Stimulated activated CD4-positive, alpha-beta T cell treated with anti-CD3 and anti-CD28 coated beads, Interleukin-2, amount 100 ng/mL, for 48 hours (primary cell): ENCODE measurements around the gene GGT6.
"Not testable (repeated sequence)": the region's sequence is repeated elsewhere in the genome, so short reads cannot be mapped to it uniquely, and the experiment has no call there.

ENCODE experiments used
- DNase-seq, 2 donors: peaks; one replicate each; pipeline ENCODE4 v3.0.0-alpha.2; 2020

Gene GGT6

DNA sequence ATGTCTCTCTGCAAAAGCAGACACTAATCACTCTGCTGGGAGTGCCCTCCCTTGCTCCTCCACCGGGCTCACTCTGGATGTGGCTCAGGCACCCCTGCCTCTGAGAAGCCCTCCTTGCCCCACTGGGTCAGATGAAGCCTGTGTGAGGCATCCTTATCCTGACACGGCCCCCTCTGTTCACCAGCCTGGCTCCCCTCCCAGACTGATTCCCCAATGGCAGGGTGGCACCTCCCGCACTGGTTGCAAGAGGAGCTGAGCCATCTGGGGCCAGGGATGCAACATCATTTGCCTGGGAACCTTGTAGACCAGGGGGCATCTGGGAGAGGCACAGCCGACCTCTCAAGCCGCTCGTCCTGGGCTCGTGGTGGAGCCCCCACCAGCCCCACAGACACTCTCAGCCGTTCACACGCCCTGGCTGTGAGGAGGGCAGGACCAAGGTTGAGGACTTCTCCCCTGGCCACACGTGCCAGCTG lies 30.6 kb upstream of the GGT6 start:
- no peak for DNase-seq

DNA sequence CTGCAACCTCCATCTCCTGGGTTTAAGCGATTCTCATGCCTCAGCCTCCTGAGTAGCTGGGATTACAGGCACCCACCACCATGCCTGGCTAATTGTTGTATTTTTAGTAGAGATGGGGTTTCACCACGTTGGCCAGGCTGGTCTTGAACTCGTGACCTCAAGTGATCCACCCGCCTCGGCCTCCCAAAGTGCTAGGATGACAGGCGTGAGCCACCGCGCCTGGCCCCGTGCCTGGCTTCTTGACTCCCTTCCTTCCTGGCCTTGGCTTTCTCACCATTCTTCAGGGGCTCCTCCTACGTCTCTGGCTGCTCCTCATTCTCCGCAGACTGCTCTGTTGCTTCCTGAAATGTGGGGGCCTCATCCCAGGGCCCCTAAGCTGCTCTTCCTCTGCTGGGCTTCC lies 29.7 kb upstream of the GGT6 start:
- not testable (repeated sequence) for DNase-seq

DNA sequence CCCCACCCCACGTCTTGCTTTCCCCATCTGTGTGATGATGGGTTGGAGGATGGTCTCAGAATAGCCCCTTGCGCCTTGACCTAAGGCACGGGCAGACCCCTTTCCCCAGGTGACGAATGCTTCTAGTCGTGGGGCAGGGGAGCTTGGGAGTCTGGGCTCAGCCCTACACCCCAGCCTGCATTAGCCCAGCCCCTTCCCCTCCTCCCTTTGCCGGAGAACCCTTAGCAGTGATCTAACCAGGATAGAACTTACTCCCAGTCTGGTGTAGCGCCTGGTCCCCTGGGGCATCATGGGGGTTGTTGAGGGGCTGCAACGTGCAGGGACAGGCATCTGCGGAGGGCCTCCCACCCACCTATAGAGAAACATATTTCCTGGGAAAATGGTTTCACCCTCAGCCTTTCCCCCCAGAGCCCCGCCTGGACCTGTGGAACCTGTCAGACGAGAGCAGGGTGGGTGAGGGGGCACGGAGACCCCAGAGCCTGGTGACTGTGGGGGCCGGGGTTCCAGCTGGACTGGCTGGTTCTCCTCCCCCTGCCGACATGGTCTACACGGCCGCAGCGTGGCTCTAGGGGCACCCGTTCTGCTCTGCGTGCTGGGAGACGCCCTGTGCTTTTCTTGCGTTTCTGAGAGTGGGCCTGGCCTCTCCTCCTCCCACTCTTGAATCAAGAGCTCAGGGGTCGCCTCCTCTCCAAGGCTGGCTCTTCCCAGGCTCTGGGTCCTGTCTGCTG lies 28.7 kb upstream of the GGT6 start:
- DNase-seq: no peak

DNA sequence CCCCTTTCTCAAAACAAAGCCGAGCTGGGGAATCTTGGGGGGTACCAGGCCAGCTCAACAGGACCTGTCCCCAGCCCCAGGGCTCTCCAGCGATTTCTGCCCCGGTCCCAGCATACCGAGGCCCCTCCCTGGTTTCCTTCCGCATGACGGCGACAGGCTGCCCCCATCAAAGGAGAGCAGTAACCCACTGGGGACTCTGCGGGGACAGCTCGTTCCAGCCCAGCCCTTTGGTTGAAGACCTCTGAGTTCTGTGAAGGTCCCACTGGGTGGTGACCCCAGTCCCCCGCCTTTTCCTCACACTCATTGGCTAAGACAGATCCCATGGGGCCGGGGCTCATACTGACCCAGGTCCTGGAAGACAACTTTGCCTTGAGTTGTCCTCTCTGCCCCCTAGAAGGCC lies 28.0 kb upstream of the GGT6 start:
- no peak for DNase-seq

DNA sequence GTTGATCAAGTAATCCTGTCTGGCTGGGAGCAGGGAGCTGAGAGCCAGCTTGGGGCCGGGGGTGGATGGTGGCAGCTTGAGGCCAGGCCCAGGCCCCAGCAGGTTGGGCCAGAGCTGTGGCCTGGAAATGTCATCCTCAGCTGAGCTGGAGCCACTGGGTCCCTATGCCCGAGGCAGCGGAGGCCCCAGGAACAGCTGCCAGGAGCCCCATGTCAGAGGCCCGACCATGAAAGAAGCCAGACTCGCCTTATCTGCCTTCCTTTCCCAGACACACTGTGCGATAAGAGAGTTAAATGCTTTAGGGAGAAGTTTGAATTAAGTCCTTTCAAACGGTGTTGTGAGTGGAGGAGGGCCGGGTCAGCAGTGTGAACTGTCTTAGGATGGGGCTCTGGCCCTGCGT lies 27.4 kb upstream of the GGT6 start:
- no peak for DNase-seq

DNA sequence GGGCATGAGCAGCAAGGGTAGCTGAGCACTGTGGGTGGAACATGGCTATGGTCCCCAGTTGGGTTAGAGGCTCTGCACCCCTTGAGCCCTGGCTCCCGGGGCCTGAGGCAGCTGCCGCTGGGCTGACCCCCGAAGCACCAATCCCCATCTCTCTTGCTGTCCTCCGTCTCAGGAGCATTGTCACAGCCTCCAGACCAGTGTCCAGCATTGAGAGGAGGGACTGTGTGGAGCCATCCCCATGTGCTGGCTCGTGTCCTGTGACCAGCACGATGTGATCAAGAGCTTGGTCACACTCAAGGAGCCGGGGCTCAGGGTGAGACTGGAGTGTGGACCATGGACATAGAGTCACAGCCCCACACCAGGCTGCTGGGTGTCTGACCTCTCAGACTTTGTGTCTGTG lies 26.8 kb upstream of the GGT6 start:
- no peak for DNase-seq

DNA sequence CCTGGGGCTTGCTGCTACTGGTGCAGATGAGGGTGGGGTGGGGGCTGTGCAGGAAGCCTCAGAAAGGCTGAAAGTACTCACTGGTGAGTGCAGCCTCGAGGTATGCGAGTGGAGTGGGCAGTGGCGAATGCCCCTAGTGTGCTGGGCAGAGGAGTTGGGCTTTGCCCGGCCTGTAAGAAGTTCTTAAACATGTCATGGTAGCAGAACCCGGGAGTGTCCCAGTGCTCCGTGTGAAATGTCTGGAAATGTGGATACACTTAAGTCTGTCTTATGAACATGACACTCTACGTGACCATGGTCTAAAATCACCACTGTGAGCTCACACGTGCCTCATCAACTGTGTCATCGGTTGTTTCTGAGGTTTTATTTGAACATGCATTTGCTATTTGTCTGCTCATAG lies 25.7 kb upstream of the GGT6 start:
- no peak for DNase-seq

DNA sequence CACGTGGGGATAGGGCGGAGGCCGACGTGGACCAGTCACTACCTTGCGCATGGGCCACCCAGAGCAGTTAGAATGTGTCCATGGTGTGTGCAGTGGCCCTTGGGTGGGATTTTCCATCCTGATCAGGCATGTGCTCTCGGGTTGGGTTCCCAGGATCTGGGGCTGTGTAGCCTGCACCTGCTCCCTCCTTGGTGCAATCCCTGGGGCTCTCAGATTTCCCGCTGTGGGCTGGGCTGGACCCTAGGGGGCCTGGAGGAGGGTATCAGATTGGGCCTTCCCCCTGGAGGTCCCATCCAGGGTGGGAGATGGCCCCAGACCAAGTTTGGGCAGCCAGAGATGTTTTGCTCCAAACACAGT lies 25.2 kb upstream of the GGT6 start:
- DNase-seq: no peak

DNA sequence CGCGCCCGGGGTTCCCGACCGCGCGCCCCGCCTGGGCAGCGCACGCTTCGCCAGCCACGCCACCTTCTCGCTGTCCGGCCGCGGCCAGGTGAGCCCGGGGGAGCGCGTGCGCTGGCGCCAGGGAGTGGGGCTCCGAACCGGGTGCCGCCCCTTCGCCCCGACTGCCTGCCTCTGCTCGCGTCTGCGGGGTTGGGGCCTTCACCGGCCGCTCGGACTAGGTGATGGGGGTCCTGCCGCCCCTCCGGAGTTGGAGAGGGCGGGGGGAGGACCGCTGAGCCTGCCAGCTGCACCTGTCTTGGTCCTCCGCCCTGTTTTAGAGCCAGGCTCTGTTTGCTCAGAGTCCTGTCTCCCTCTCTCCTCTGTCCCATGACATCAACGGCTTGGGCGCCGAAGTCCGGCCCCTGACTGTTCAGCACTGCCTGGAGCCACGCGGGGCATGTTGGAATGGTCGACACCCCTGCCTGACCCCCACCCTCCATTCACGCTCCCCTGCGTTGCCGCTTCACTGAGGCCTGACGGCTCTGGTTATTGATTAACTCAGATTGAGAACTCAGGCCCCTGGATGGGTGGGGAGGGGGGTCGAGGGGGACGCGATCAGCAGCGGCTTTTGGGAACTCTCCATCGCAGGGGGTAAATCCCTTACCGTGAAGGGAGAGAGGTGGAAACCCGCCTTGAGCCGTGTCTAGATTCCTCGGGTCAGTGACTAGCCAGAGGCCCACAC lies 24.7 kb upstream of the GGT6 start:
- DNase-seq: no peak

DNA sequence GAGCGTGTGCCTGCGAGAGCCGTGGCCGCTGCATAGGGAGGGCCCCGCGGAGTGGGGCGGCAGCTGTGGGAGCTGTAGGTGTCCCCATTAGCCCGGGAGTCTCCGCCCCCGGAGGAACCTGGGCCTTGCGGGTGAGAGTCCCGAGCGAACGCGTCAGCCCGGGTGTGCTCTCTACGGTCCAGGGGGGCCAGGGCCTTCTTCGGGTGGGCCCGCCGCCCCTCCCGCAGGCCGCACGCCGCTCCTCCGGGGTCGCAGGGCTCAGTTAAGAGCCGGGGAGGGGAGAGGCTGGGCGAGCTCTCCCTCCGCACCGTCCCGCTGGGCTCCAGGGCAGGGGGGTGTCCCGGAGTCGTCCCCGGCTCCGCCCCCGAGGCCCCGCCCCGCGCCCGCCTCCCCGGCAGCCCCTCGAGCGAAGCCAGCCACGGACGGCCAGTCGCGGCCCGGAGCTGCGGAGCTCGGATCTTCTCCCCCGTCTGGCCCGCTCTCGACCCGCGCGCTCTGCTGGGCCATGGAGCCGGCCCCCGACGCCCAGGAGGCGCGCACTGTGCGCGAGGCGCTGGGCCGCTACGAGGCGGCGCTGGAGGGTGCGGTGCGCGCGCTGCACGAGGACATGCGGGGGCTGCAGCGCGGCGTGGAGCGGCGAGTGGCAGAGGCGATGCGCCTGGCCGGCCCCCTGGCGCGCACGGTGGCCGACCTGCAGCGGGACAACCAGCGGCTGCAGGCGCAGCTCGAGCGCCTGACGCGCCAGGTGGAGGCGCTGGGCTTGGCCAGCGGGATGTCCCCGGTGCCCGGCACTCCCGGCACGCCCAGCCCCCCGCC lies 23.9 kb upstream of the GGT6 start, which contains the start of gene SMTNL2:
Gene SMTNL2 (plus strand): TSS at position 429 of the 816 bp plus-strand sequence. CDS start 77 bp downstream, at position 506.
- no peak for DNase-seq

DNA sequence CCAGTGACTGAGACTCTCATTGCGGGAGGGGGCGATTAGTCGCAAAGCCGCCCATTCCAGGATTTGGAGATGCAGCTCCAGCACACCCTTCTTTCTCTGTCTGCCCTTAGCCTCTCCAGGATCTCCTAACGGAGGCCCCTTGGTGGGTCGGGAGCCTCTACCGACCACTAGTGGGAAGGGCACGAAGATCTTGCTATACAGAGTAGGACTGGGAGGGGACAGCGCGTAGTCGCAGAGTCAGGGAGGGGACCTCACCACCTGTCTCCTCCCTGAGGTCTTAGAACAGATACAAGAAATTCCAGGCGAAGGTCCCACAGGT lies 23.4 kb upstream of the GGT6 start:
- no peak for DNase-seq

DNA sequence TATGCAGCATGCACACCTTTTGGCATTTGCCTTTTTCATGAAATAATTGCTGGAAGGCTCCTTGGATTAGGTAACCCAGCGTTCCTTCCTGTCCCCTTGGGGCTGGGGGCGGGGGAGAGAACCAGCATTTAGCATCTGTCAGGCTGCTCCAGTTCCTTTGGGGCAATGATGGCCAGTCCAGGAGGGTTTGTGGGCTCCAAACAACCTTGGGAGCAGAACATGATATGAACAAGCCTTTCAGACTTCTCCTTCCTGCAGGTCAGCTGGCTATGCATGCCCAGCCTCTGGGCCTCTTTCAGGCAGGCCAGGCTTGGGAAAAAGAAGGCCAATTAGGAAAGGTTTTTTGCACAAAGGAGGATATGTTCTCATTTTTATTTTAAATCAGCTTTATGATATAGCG lies 22.8 kb upstream of the GGT6 start:
- no peak for DNase-seq

DNA sequence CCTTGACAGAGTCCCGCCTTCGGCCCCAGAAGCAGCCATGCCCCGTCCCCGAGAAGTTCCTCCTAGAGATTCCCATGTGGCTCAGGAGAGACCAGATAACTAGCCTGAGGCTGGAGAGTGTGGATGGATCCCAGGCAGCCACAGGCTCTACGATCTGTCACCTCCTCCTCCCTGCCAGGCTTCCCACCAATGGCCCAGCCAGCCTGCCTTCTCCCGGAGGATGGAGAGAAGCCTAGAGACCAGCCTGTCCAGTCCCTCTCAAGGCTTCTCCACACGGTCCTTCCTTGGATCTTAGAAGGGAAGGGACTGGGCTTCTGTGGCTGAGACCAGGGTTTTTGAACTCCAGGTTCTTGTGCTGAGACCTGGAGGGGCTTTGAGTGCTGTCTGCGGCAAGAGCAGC lies 22.3 kb upstream of the GGT6 start:
- DNase-seq: no peak

DNA sequence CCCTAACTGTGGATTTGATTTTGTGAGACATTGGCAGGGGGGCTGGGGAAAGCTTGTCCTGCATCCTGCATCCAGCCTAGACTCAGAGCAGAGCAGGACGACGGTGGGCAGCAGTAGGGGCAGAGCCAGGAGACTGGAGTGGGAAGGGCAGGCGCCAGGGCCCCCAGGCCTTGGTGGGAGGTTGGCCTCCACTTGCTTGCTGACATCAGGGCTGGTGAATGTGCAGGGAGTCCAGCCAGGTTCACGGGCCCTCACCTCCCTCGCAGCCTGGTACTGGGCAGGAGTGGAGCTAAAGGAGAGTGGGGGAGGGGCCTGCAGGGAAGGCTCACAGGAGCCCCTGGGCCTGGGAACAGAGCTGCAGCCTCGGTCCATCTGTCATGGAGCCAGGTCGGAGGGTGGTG lies 21.7 kb upstream of the GGT6 start:
- no peak for DNase-seq

DNA sequence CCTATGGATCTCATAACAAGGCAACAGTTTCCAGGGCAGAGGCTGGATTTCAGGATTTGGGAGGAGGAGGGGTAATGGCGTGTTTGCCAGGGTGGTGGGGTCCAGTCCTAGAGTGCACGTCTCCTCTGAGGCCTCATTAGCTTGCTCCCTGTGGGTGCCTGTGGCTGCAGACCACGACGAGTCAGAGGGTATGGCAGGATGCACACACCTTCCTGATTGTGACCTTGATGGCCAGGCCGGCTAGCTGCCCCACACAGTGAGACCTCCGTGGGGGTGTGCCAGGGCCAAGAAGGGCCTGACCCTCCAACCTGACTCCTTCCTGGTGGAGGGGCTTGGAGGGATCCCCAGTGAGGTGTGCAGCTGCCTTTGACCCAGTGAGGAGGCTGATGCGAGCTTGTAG lies 19.9 kb upstream of the GGT6 start:
- DNase-seq: no peak

DNA sequence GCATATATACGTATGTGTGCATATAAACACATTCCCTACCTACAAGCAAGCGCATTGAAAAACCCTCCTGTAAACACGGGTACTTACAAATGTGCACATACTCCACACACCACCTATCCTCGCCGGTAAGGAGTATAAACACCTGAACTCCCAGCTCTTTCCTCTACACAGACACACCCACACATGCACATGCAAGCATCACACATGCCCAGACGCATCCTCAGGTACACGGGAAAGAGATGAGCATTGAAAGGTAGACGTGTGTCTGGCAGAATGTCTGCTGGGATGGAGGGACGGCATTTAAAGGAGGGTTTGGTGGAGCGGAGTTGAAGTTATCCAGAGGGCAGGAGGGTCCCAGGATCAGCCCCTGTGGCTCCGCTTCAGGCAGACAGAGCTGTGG lies 19.3 kb upstream of the GGT6 start:
- no peak for DNase-seq

DNA sequence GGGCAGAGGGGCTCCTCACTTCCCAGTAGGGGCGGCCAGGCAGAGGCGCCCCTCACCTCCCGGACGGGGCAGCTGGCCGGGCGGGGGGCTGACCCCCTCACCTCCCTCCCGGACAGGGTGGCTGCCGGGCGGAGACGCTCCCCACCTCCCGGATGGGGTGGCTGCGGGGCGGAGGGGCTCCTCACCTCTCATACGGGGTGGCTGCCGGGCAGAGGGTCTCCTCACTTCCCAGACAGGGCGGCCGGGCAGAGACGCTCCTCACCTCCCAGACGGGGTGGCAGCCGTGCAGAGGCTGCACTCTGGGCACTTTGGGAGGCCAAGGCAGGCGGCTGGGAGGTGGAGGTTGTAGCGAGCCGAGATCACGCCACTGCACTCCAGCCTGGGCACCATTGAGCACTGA lies 18.0 kb upstream of the GGT6 start:
- not testable (repeated sequence) for DNase-seq

DNA sequence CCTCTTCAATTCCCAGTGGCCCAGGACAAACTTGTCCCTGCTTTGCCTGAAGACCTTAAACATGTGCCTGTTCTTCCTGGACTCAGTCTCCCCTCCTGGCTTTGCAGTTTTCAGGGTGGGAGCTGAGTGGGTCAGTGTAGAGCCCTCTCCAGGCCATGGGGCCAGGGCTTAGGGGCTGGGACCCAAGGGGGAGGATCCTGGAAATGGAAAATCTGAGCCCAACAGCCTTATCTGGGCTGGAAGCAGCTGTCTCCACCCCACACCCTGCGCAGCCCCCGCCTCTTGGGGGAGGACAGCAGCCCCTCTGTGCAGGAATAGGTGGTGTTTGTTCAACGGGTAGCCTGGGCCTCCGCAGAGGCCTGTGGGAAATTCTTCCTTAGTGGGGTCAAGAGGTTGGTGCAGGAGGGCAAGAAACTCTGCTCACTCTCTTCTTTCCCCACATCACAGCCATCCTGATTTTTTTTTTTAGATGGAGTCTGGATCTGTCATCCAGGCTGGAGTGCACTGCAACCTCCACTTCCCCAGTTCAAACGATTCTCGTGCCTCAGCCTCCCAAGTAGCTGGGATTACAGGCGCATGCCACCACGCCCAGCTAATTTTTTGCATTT lies 17.1 kb upstream of the GGT6 start:
- no peak for DNase-seq

DNA sequence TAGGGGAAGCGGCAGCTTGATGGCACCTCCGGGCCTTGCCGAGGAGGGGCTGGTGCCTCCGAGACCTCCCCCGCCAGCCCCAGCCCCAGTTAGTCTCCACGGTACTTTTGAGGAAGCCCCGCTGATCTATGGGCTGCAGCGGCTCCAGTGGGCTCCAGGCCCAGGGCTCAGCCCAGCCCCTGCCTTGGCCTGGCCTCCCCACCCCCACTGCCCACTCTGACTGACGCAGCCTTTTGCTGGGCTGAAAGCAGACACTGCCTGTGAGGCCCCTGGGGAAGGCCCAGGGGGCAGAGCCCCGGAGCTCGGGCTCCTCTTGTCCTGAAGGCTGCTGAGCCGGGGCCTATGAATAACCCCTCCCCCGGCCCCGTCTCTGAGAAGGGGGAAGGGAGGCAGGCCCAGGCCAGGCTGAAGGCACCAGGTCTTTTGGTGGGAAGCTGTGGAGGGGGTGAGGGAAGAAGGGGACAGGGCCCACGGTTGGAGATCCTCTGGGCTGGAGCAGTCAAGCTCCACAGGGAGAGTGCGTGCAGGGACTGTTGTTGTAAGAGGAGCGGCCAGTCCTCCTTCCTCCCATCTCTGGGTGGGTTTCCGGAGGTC lies 16.4 kb upstream of the GGT6 start:
- no peak for DNase-seq

DNA sequence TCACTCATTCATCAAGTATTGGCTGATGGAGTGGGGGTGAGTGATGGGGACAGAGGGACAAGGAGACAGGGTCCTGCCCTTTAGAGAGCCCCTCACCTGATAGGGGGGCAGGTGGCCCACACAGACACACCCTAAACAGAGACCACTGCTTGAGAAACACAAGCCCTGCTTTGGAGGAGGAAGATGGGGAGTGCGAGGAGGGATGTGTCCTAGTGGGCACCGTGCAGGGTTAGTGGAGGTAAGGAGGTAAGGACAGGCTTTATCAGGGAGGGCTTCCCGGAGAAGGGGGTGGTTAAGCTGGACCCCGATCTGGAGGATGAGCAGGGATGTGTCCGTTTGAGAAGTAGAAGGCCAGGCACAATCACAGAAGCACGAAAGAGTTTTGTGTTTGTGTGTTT lies 15.8 kb upstream of the GGT6 start:
- no peak for DNase-seq

DNA sequence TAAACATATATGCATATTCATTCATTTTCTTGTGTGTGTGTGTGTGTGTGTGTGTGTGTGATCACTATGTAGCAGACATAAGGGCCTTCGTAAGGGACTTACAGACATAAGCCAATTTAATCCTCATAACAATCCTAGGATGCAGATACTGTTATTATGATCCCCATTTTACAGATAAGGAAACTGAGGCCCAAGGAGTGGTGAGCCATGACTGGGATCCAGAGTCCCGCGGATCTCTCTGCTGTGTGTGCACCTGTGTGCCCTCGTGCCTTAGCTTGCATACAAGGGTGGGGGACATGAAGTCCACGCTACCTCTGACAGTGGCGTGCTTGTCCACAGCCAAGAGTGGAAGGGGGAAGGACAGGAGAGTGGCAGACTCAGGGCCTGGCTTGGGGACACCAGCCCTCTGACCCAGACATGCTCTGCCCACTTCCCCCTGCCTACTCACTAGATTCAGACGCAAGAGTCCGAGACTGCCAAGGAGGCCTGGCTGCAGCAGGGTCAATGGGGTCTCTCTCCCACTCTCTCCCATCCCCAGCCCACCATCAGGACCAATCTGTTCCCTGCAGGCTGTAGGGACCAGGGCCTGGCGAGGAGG lies 14.2 kb upstream of the GGT6 start:
- no peak for DNase-seq

DNA sequence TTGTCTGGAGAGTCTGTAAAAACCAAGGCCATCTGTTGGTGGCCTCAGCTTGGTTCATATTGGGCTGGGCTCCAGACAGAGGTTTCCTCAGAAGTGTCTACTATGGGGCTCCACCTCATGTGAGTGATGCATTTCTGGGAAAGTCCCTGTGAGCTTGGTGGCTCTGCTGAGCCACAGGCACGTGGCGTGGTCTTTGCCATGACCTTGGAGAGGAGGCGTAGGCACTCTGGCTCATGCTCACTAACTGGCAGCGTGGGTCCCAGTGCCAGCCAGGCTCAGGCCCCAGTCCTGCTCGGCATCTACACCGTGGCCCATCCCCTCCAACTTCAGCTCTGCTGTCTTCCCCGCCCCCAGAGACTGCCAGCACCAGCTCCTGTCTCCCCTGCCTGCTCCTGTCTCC lies 13.3 kb upstream of the GGT6 start:
- peak; percentile 57 to 64 for DNase-seq

DNA sequence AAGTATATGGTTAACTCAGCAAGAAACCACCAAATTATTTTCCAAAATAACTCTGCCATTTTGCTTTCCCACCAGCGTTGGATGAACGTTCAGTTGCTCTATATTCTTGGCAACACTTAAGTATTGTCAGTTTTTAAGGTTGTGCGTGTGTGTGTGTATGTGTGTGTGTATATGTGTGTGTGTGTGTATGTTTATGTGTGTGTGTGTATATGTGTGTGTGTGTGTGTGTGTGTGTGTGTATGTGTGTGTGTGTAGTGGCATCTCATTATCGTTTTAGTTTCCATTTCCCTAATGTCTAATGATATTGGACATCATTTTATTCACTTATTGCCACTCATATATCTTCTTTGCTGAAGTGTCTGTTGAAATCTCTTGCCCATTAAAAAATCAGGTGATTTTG lies 12.7 kb upstream of the GGT6 start:
- DNase-seq: no peak
